Activated naive CD4-positive, alpha-beta T cell treated with anti-CD3 and anti-CD28 coated beads, Interleukin-2, amount 50 U/mL, for 24 hours (primary cell): ENCODE measurements around the gene RUFY3.
A peak's percentile ranks its signal among the peaks of the same experiment; 100 is the strongest.
"Not testable (repeated sequence)": the region's sequence is repeated elsewhere in the genome, so short reads cannot be mapped to it uniquely, and the experiment has no call there.

ENCODE experiments used
- H3K27ac Mint-ChIP-seq: one replicate; pipeline ENCODE4 v1.8.0; 2021; ENCODE audit warnings: mild to moderate bottlenecking, mixed read lengths
- H3K27me3 Mint-ChIP-seq: one replicate; pipeline ENCODE4 v1.8.0; 2021; ENCODE audit warnings: mixed read lengths
- H3K36me3 Mint-ChIP-seq: one replicate; pipeline ENCODE4 v1.8.0; 2021; ENCODE audit warnings: mixed read lengths
- H3K4me1 Mint-ChIP-seq: one replicate; pipeline ENCODE4 v1.8.0; 2021; ENCODE audit warnings: mixed read lengths
- H3K4me3 Mint-ChIP-seq: one replicate; pipeline ENCODE4 v1.8.0; 2021; ENCODE audit warnings: mild to moderate bottlenecking, mixed read lengths
- H3K9me3 Mint-ChIP-seq: one replicate; pipeline ENCODE4 v1.8.0; 2021; ENCODE audit warnings: mixed read lengths

Gene RUFY3

DNA sequence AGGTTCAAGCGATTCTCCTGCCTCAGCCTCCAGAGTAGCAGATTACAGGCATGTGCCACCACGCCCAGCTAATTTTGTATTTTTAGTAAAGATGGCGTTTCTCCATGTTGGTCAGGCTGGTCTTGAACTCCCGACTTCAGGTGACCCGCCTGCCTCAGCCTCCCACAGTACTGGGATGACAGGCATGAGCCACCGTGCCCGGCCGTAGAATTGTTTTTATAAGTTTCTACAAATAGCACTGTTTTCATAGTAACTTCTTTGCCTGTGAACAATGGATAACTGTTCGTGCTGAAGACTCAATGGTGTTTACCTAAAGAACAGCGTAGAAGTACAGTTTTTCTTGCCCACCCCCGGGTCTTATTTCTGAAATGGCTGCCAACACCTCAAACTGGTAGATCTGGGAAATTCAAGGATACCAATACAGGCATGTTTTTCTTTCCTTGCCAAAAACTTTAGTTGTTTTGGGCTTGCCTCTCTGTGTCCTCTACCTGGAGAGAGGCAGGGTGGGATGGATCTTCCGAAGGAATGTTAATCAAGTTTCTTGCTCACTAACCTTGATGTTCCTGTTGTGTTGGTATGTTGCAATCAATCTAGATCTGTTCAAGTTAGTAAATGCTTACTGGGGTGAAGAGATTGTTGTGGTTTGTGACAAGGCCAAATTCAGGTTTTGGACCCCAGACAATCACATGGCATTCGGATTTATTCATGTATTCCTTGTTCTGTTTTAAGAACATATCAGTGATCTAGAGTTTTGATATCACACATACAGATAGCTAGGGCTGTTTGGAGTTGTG is 2.8 kb upstream of the RUFY3 start:
- Mint-ChIP-seq H3K27ac (no peak overlapping the region), H3K27me3 (no peaks in the 10 kb centered on the region), H3K36me3 (no peaks in the 10 kb centered on the region), H3K9me3 (no peaks in the 10 kb centered on the region), H3K4me3 (no peak overlapping the region), H3K4me1 (peaks cover 40% of the 10 kb centered on the region)

DNA sequence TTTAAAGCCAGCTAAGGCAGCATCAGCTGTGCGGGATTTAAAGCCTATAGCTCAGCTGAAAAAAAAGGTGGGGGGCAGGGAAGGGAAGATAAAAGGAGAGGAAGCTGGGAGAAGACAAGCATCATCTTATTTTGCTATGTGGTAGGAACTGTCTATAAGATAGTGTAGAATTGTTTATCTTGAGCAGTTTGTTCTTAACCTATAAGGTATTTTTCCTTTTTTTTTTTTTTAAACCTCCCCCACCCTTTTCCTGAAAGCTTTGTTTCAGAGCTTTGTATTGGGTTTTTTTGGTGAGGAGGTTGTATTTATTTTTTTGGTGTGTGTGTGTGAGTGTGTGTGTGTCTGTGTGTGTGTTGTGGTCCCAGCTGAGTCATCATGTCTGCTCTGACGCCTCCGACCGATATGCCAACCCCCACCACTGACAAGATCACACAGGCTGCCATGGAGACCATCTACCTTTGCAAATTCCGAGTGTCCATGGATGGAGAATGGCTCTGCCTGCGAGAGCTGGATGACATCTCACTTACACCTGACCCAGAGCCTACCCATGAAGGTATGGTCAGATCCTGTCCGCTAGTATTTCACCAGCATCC is 531 bp downstream of the RUFY3 start:
- Mint-ChIP-seq H3K27me3 (no peaks in the 10 kb centered on the region), H3K36me3 (no peaks in the 10 kb centered on the region), H3K27ac (peak overlapping the region; percentile 19), H3K9me3 (no peaks in the 10 kb centered on the region), H3K4me1 (peaks cover 24% of the 10 kb centered on the region), H3K4me3 (peak overlapping the region; percentile 26)

DNA sequence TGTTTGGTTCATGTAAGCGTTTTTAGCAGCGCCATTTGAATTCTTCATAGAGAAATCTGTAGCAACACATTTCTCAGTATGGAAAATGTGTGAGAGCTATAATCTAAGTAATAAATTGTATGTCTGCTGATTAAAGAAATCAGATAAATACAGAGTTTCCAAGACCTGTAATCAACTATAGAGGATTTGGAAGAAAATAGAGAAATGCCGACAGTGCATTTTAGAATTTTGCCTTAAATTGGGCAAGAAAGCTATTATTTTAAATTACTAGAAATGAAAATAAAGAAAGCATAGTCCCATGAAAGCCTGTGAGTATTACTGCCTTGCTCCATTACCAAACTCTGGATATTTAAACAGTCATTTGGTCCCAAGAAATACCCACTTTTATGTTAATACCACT is 2.7 kb downstream of the RUFY3 start:
- no peaks in the 10 kb centered on the region for H3K9me3 Mint-ChIP-seq

DNA sequence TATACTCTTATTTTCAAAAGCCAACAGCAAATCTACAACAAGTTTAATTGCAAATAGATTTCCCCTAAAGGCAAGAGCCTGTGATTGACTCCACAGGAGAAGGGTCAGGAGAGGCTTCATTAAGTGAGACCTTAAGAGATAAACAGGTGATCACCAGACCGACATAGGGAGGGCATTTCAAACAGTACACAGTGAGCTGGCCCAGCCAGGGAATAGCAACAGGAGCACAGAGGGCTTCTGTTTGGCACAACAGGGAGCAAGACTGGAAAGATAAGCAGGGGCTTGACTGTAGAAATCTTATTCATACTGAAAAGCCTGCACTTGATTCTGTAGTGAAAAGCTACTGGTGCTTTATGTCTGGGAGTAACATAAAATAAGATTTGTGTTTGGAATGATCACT is 3.9 kb downstream of the RUFY3 start:
- Mint-ChIP-seq H3K4me1 (peaks cover 21% of the 10 kb centered on the region), H3K4me3 (no peak overlapping the region), H3K27me3 (no peaks in the 10 kb centered on the region), H3K9me3 (no peaks in the 10 kb centered on the region), H3K27ac (peak overlapping the region; percentile 66), H3K36me3 (no peaks in the 10 kb centered on the region)

More for the DNA sequence above, 2.7 kb downstream of the RUFY3 start:
- Mint-ChIP-seq H3K4me1 (peaks cover 21% of the 10 kb centered on the region), H3K36me3 (no peaks in the 10 kb centered on the region), H3K27me3 (no peaks in the 10 kb centered on the region), H3K4me3 (no peak overlapping the region), H3K27ac (no peak overlapping the region)

DNA sequence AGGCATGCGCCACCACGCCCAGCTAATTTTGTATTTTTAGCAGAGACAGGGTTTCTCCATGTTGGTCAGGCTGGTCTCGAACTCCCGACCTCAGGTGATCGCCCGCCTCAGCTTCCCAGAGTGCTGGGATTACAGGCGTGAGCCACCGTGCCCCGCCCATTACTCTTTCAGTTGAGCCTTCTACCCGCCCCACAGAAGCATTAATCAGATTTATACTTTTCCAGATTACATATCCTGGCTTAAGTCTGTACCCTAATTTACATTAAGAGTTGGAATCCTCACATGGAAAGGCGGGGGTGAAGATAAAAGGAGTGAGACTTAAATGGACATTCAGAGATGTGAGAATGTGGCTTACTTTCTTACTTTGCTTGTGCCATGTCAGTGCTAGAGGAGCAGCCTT is 4.8 kb downstream of the RUFY3 start:
- H3K4me1 Mint-ChIP-seq: peaks cover 19% of the 10 kb centered on the region
- not testable (repeated sequence) for H3K27ac Mint-ChIP-seq, H3K4me3 Mint-ChIP-seq, H3K27me3 Mint-ChIP-seq, H3K36me3 Mint-ChIP-seq, H3K9me3 Mint-ChIP-seq

DNA sequence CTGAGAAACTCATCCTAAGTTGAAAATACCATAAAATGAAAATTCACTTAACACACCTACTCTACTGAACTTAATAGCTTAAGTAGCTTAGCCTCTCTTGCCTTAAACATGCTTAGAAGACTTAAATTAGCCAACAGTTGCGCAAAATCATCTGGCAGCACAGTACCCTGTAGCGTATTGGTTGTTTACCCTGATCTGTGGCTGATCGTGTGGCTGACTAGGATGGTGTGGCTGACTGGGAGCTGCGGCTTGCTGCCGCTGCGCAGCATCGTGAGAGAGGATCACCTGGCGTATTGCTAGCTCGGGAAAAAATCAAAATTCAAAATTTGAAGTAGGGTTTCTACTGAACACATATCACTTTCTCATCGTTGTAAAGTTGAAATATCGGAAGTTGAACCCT is 6.3 kb downstream of the RUFY3 start:
- H3K9me3 Mint-ChIP-seq: no peaks in the 10 kb centered on the region
- no peak overlapping the region for H3K4me3 Mint-ChIP-seq
- peaks cover 16% of the 10 kb centered on the region for H3K4me1 Mint-ChIP-seq
- no peaks in the 10 kb centered on the region for H3K27me3 Mint-ChIP-seq
- H3K36me3 Mint-ChIP-seq: no peaks in the 10 kb centered on the region
- no peak overlapping the region for H3K27ac Mint-ChIP-seq

DNA sequence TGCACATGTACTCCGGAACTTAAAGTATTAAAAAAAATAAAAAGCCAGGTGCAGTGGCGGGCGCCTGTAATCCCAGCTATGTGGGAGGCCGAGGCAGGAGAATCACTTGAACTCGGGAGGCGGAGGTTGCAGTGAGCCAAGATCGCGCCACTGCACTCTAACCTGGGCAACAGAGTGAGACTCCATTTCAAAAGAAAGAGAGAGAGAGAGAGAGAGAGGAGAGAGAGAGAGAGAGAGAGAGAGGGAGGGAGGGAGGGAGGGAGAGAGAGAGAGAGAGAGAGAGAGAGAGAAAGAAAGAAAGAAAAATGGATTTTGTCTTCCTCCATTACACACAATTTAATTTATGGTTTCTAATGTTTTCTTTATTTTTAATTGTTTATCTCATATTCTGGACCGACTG is 11.1 kb downstream of the RUFY3 start:
- H3K9me3 Mint-ChIP-seq, H3K27ac Mint-ChIP-seq, H3K27me3 Mint-ChIP-seq, H3K4me3 Mint-ChIP-seq, H3K36me3 Mint-ChIP-seq: not testable (repeated sequence)
- H3K4me1 Mint-ChIP-seq: peaks cover 50% of the 10 kb centered on the region

DNA sequence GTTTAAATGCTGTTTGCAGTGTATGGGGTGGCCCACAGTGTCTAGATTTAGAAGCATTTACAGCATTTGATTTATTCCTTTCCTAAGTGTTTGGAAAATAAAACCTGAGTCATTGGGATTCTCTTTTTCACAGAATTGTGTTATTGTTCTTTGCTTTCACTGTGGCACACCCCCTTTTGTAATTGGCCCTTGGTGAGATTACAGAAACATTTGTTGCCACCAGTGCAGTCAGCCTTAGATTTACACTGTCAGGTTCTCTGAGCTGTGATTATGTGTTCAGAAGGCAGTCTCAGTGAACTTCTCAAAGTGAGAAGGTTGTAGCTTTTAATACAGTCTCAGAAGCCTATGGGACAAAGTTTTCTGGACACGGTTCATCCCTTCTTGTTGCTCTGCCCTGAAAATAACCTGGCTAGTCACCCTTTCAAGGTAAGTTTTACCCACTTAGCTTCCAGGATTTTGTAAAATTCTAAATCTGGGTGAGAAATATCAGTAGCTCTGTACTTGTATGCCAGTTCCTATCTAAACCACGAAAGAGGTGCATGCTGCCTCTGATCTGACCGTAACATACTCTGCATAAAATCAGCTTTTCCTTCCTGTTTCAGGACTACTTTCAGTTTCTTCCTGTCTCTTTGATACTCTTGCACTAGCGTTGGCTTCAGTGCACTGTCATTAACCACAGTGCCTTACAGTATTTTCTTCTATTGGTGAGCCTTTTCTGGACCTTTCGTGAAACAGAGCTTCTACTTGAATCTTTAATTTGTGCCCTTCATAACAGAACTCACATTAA is 12.6 kb downstream of the RUFY3 start:
- peak overlapping the region; percentile 89 for H3K27ac Mint-ChIP-seq
- H3K9me3 Mint-ChIP-seq: no peaks in the 10 kb centered on the region
- no peaks in the 10 kb centered on the region for H3K27me3 Mint-ChIP-seq
- peak overlapping the region; percentile 84 for H3K4me3 Mint-ChIP-seq
- no peaks in the 10 kb centered on the region for H3K36me3 Mint-ChIP-seq
- H3K4me1 Mint-ChIP-seq: peaks cover 50% of the 10 kb centered on the region

DNA sequence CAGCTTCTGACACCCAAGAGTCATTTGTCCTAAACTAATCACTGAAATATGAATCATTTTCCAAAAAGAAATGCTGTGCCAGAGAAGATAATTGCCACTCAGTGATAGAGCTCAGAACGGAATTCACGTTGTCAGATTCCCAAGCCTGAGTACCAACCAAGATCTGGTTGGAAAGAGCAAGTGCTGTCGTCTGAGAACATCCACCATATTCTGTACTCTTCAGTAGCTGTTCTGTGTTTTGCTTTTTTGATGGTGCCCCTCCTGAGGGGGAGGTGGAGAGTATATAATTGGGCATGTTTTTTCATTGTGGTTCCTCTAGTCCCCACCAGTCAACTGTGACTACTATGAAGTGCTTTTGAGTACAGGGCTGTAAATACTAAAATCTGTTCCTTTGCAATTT is 13.2 kb downstream of the RUFY3 start:
- H3K4me3 Mint-ChIP-seq: peak overlapping the region; percentile 84
- H3K9me3 Mint-ChIP-seq: no peaks in the 10 kb centered on the region
- H3K27ac Mint-ChIP-seq: peak overlapping the region; percentile 89
- no peaks in the 10 kb centered on the region for H3K36me3 Mint-ChIP-seq
- H3K27me3 Mint-ChIP-seq: no peaks in the 10 kb centered on the region
- H3K4me1 Mint-ChIP-seq: peaks cover 50% of the 10 kb centered on the region

DNA sequence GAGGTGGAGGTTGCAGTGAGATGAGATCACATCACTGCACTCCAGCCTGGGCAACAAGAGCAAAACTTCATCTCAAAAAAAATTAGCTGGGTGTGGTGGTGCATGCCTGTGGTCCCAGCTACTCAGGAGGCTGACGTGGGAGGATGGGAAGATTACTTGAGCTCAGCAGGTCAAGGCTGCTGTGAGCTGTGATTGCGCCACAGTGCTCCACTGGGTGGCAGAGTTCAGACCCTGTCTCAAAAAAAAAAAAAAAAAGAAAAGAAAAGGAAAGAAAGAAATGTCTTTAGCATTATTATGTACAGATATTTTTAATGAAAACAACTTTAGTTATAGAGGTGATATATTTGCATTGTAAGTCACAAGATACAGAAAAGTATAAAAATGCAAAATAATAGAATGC is 14.2 kb downstream of the RUFY3 start:
- H3K27me3 Mint-ChIP-seq, H3K36me3 Mint-ChIP-seq, H3K9me3 Mint-ChIP-seq: not testable (repeated sequence)
- peaks cover 53% of the 10 kb centered on the region for H3K4me1 Mint-ChIP-seq
- peak overlapping the region; percentile 73 for H3K27ac Mint-ChIP-seq
- peak overlapping the region; percentile 16 for H3K4me3 Mint-ChIP-seq

DNA sequence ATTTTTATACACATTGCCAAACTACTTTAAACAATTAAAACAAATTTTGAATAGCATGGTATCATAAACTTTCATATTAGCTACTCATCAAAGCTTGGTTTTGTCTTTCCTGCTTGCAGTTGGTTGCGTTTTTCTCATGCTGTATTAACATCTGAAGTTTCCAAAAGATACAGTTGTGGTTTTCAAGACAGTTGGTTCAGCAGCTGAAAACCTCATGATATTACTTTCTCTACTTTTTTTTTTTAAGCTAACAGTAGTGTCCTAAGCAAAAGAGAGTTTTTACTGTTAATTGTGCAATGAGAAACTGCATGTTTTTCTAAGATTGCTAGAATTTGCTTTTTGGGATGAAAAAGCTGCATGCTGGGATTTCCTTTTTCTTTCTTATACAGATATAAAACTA is 15.2 kb downstream of the RUFY3 start:
- Mint-ChIP-seq H3K4me3 (peak overlapping the region; percentile 49), H3K27ac (peak overlapping the region; percentile 17), H3K9me3 (no peaks in the 10 kb centered on the region), H3K27me3 (no peaks in the 10 kb centered on the region), H3K4me1 (peaks cover 52% of the 10 kb centered on the region), H3K36me3 (no peaks in the 10 kb centered on the region)

DNA sequence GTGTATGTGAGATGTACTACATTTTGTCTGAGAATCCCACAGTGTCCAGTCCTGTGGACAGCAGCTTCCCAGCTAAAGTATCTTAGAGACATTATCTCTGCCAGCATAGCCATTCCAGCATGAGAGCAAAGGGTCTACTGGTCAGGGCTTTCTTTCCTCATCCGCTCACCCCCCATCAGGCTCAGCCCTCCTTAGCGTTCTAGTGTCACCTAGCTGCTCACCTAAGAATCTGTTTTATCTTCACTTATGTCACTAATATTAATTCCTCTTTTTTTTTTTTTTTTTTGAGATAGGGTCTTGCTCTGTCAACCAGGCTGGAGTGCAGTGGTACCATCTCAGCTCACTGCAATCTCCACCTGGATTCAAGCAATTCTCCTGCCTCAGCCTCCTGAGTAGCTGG is 15.6 kb downstream of the RUFY3 start:
- H3K27me3 Mint-ChIP-seq: no peaks in the 10 kb centered on the region
- H3K36me3 Mint-ChIP-seq: no peaks in the 10 kb centered on the region
- H3K4me1 Mint-ChIP-seq: peaks cover 48% of the 10 kb centered on the region
- H3K9me3 Mint-ChIP-seq: no peaks in the 10 kb centered on the region
- H3K4me3 Mint-ChIP-seq: peak overlapping the region; percentile 49
- H3K27ac Mint-ChIP-seq: peak overlapping the region; percentile 17

DNA sequence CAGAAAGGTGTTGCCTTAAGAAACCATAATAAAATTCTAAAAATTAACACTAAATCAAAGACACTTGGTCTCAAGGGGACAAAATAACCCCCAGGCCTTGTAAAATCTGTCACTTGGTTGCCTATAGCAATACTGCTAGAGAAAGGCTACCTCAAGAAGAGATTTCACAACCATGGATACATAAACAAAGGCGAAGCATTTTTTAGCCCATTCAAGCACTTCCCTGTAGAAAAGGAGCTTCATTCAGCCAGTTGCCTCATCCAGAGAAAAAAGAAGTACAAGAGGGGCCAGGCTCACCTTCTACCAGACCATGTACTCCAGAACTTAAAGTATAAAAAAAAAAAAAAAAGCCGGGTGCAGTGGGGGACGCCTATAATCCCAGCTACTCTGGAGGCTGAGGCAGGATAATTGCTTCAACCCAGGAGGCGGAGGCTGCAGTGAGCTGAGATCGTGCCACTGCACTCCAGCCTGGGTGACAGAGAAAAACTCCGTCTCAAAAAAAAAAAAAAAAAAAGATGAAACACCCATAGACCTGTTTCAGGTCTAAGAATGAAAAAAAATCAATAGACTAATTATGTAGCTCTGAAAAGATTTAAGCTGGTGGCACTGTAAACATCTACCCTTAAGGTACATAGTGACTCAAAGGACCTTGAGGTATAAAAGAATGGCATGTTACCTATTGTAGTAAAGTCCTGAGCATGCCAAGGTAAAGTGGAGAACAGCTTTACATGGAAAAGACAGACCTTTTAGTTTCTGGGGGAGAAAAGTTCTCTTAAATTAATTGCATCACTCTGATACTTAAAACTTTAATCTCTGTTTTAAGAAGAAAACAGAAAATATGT is 18.0 kb downstream of the RUFY3 start:
- Mint-ChIP-seq H3K27me3 (no peaks in the 10 kb centered on the region), H3K9me3 (no peaks in the 10 kb centered on the region), H3K27ac (no peak overlapping the region), H3K4me1 (peaks cover 30% of the 10 kb centered on the region), H3K36me3 (no peaks in the 10 kb centered on the region), H3K4me3 (no peak overlapping the region)

DNA sequence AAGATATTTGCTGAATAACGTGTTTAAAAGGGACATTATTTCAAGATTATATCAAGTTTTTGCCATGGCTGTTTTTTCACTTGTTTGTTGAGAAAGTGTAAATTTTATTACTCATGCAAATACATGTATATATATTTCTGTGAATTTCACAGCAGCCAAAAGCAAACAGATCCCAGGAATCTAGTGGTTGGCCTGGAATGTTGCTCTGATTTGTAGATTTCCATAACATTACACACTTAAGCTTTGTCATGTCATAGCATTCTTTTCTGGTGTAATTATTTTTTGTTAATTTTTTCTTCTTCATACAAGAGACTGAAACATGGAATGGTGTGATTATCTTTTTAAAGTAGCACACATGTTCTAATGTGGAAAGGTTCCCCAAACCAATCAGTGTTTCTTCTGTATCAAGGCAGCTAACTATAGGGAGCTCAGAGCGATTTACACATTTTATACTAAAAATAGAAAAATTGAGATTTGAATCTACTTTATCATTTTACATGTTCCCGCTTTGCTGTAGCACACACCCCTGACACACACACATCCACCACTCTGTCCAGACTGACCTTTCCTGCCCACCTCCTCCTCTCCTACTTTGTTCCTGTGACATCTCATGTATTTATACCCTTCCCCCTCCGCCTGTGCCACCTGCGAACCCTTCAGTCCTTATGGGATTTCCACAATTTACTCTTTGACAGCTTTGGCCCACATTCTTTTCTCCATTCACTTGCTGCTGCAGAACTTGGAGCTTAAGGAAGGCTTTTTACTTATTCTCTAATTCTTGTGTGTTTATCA is 20.3 kb downstream of the RUFY3 start:
- no peak overlapping the region for H3K27ac Mint-ChIP-seq
- H3K27me3 Mint-ChIP-seq: no peaks in the 10 kb centered on the region
- no peaks in the 10 kb centered on the region for H3K36me3 Mint-ChIP-seq
- H3K4me3 Mint-ChIP-seq: no peak overlapping the region
- no peaks in the 10 kb centered on the region for H3K9me3 Mint-ChIP-seq
- H3K4me1 Mint-ChIP-seq: peaks cover 9% of the 10 kb centered on the region

DNA sequence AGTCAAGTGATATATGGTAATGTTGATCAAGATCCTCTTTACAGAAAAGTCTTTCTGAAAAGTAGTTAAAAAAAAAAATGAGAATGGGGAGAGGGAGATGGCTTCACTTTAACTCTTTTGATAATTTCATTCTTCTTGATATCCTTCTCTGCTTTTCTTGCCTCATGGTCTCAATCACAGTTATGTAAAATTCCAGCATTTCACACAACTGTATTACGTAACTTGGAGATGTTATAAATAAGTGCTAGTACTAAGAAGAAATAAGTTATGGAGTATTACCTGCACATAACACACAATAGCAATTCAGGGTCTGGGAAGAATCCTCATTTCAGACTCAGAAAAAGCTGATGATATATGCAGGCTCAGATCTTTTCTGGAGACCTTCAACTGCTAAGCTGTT is 22.0 kb downstream of the RUFY3 start:
- H3K27me3 Mint-ChIP-seq: no peaks in the 10 kb centered on the region
- no peaks in the 10 kb centered on the region for H3K9me3 Mint-ChIP-seq
- no peak overlapping the region for H3K4me3 Mint-ChIP-seq
- no peaks in the 10 kb centered on the region for H3K36me3 Mint-ChIP-seq
- H3K27ac Mint-ChIP-seq: no peak overlapping the region
- H3K4me1 Mint-ChIP-seq: peaks cover 4% of the 10 kb centered on the region
